Fibroblast of lung (primary cell): ENCODE data around the gene IGF2. TPM values are rescaled to one million over a fixed set of nuclear protein-coding genes. Genes with fewer than 3 reads are reported as not detected.
A peak's percentile ranks its signal among the peaks of the same experiment; 100 is the strongest.

Experiments used
- DNase-seq, 2 donors: peaks; one replicate each; pipeline versions ENCODE4 v3.0.0 to v3.0.0-alpha.2; 2010; ENCODE audit warnings: low read depth in 2 of 2
- H2AFZ ChIP-seq: 2 replicates; pipeline ENCODE4 v1.5.1; 2012; ENCODE audit warnings: low read length, control low read depth, inconsistent platforms
- H3K27ac ChIP-seq: 2 replicates; pipeline ENCODE4 v1.5.1; 2011; ENCODE audit warnings: low read length, control low read depth; ENCODE audit not compliant: insufficient read depth
- H3K27me3 ChIP-seq: 2 replicates; pipeline ENCODE4 v1.5.1; 2011; ENCODE audit warnings: mild to moderate bottlenecking, low read length; ENCODE audit not compliant: control insufficient read depth, insufficient read depth
- H3K36me3 ChIP-seq: 2 replicates; pipeline ENCODE4 v1.5.1; 2011; ENCODE audit warnings: low read length; ENCODE audit not compliant: control insufficient read depth, insufficient read depth
- H3K4me1 ChIP-seq: 2 replicates; pipeline ENCODE4 v1.5.1; 2011; ENCODE audit warnings: low read length; ENCODE audit not compliant: control insufficient read depth, insufficient read depth; ENCODE audit errors: extremely low read depth
- H3K4me2 ChIP-seq: 2 replicates; pipeline ENCODE4 v1.5.1; 2011; ENCODE audit warnings: low read length, control low read depth; ENCODE audit not compliant: insufficient read depth; ENCODE audit errors: extremely low read depth
- H3K4me3 ChIP-seq, 4 experiments: fragments of 200-600 bp in 1 of 4; sonication (generic) in 1 of 4; replicated peaks in 1 of 4; 2 replicates each; pipeline ENCODE4 v1.5.1; 2011 to 2016; ENCODE audit warnings: low read length in 4 of 4, low read depth in 3 of 4, mild to moderate bottlenecking in 3 of 4, control low read depth in 2 of 4, inconsistent platforms in 1 of 4, mixed read lengths in 1 of 4; ENCODE audit not compliant: insufficient read depth in 1 of 4; ENCODE audit errors: control extremely low read depth in 1 of 4
- H3K79me2 ChIP-seq: 2 replicates; pipeline ENCODE4 v1.5.1; 2012; ENCODE audit warnings: mild to moderate bottlenecking, low read length, inconsistent platforms; ENCODE audit not compliant: control insufficient read depth, insufficient read depth
- H3K9ac ChIP-seq: 2 replicates; pipeline ENCODE4 v1.5.1; 2011; ENCODE audit warnings: mild to moderate bottlenecking, low read length, control low read depth; ENCODE audit not compliant: insufficient read depth
- H3K9me3 ChIP-seq: 2 replicates; pipeline ENCODE4 v1.5.1; 2012; ENCODE audit warnings: low read depth, low read length; ENCODE audit not compliant: control insufficient read depth, insufficient read depth
- H4K20me1 ChIP-seq: 2 replicates; pipeline ENCODE4 v1.5.1; 2011; ENCODE audit warnings: low read length; ENCODE audit not compliant: control insufficient read depth, insufficient read depth; ENCODE audit errors: extremely low read depth
- EZH2 ChIP-seq: IDR thresholded peaks from 2 replicates; pipeline ENCODE4 v1.5.1; 2012; ENCODE audit warnings: low read length, control low read depth, mild to moderate bottlenecking; ENCODE audit errors: missing control alignments
- polyA plus RNA-seq, 2 donors: library from polyadenylated mRNA; depleted of rRNA in 1 of 2; stranded (reverse) in 1 of 2; unstranded in 1 of 2; fragments of >200 nt; gene quantifications; 2 replicates each; pipeline ENCODE4 v1.2.1, GENCODE V29; 2011 to 2012; ENCODE audit warnings: missing spikeins in 1 of 2
- total RNA-seq: library from RNA; depleted of rRNA; stranded (reverse); fragments of >200 nt; gene quantifications from 2 replicates; pipeline ENCODE4 v1.2.1, GENCODE V29; 2014
- TF ChIP-seq, protein P1 (sequence below), 2 donors: IDR thresholded peaks in 1 of 2; conservative IDR thresholded peaks in 1 of 2; 1 replicate in 1 of 2; 2 replicates in 1 of 2; pipeline ENCODE4 v1.5.1; 2011 to 2012; ENCODE audit warnings: low read length in 2 of 2, control low read depth in 1 of 2, inconsistent platforms in 1 of 2, low read depth in 1 of 2, mild to moderate bottlenecking in 1 of 2

IGF2 gene
- total and polyA plus RNA-seq, 2 donors (not counting 1 experiment from before 2014, with no cell fraction given): 0.08 to 0.17 TPM

DNA sequence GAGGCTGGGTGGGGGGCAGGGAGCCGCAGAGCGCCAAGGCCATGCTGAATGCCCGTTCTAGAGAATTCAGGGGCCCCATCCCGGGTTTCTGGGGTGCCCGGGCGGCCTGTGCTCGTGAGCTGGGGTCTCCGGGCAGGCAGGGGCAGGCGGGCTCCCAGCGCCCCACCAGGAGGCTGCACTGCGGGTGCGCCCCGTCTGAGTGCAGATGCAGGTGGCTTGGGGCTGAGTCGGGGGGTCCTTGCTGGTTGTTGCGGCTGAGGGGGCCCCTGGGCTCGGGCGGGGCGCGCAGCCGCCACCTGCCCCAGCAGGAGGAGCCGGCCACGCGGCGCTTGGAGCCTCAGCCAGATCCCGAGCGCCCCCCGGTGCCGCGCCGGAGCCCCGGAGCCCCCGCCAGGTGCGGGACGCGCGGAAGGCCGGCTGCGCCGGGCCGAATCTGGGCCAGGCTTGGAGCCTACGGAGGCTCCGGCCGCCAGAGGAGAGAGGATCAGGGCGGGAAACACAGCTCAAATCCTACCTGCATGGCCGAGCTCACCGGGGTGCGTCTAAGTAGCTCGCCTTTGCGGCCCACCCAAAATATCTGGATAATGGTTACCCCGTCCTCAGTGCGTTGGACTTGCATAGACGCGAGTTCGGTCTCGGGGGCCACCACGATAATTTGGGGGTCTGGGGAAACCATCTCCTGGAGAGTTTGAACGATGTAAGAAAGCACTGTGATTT lies 590 bp upstream of the IGF2 start:
- no peak overlapping the region for H3K4me2 ChIP-seq
- H4K20me1 ChIP-seq: peaks cover 1% of the 10 kb centered on the region
- TF ChIP-seq, protein P1, sequence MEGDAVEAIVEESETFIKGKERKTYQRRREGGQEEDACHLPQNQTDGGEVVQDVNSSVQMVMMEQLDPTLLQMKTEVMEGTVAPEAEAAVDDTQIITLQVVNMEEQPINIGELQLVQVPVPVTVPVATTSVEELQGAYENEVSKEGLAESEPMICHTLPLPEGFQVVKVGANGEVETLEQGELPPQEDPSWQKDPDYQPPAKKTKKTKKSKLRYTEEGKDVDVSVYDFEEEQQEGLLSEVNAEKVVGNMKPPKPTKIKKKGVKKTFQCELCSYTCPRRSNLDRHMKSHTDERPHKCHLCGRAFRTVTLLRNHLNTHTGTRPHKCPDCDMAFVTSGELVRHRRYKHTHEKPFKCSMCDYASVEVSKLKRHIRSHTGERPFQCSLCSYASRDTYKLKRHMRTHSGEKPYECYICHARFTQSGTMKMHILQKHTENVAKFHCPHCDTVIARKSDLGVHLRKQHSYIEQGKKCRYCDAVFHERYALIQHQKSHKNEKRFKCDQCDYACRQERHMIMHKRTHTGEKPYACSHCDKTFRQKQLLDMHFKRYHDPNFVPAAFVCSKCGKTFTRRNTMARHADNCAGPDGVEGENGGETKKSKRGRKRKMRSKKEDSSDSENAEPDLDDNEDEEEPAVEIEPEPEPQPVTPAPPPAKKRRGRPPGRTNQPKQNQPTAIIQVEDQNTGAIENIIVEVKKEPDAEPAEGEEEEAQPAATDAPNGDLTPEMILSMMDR (conservative IDR thresholded peaks at IDR 0.05 in 1 of 2, IDR thresholded peaks at IDR 0.05 in 1 of 2; ENCODE audit: low read depth in 1 of 2, low read length in 2 of 2): no peak
- peak; percentile 85 for TF ChIP-seq EZH2
- H3K4me1 ChIP-seq: no peaks in the 10 kb centered on the region
- no peaks in the 10 kb centered on the region for H3K9me3 ChIP-seq
- H3K27me3 ChIP-seq: peaks cover 38% of the 10 kb centered on the region
- DNase-seq: no peak
- H3K79me2 ChIP-seq: no peaks in the 10 kb centered on the region
- no peaks in the 10 kb centered on the region for H3K36me3 ChIP-seq
- H3K27ac ChIP-seq: no peak overlapping the region
- no peak overlapping the region for H3K4me3 ChIP-seq
- H3K9ac ChIP-seq: no peak overlapping the region
- no peak overlapping the region for H2AFZ ChIP-seq

DNA sequence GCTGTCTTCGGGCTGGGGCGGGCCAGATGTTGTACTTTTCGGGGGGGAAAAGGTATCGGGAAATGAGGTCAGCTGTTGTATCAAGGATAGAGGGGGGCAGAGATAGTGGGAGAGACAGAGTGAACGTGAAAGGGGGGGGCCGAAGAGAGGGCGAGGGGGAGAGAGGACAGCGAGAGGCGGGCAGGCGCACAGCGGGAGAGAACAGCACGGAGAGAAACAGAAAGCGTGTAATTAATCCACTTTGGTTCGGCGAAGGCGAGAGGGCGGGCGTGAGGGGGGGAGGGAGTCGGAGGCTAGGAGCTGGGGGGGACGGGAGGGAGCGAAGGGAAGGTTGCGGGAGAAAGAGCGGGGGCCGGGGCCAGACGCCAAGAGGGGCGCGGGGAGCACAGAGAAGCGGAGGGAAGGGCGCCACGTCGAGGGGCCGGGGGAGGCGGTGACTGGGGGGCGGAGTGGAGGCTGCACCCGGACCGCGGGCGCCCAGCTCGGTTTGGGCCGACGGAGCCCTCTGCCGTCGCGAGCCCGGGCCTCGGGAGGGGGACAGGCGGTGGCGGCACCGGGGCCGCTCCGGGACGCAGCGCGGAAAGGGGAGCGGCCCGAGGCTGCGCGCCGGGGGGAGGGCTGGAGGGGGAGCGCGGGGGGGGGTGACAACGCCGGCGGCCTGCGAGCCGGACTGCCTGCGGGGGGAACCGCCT lies 612 bp downstream of the IGF2 start:
- no peak overlapping the region for H3K4me2 ChIP-seq
- H3K9ac ChIP-seq: no peak overlapping the region
- H3K4me1 ChIP-seq: no peaks in the 10 kb centered on the region
- peaks cover 35% of the 10 kb centered on the region for H3K27me3 ChIP-seq
- H4K20me1 ChIP-seq: peaks cover 1% of the 10 kb centered on the region
- no peak overlapping the region for H3K27ac ChIP-seq
- peak in 1 of 2 donors; percentile 21 for DNase-seq
- no peaks in the 10 kb centered on the region for H3K79me2 ChIP-seq
- H3K36me3 ChIP-seq: no peaks in the 10 kb centered on the region
- no peaks in the 10 kb centered on the region for H3K9me3 ChIP-seq
- H3K4me3 ChIP-seq: peak overlapping the region in 1 of 4 experiments; percentile 39
- H2AFZ ChIP-seq: no peak overlapping the region
- TF ChIP-seq EZH2: peak; percentile 76
- TF ChIP-seq, protein P1 (conservative IDR thresholded peaks at IDR 0.05 in 1 of 2, IDR thresholded peaks at IDR 0.05 in 1 of 2; ENCODE audit: low read depth in 1 of 2, low read length in 2 of 2): no peak

GRCh38 chr11:2138068-2138430 lies 1.1 kb downstream of the IGF2 start:
- H3K9me3 ChIP-seq: no peaks in the 10 kb centered on the region
- H3K4me3 ChIP-seq: peak overlapping the region in 1 of 4 experiments; percentile 39
- no peak for DNase-seq
- no peak overlapping the region for H3K4me2 ChIP-seq
- H3K9ac ChIP-seq: no peak overlapping the region
- H3K27me3 ChIP-seq: peaks cover 35% of the 10 kb centered on the region
- H4K20me1 ChIP-seq: peaks cover 1% of the 10 kb centered on the region
- no peak for TF ChIP-seq EZH2
- TF ChIP-seq, protein P1 (conservative IDR thresholded peaks at IDR 0.05 in 1 of 2, IDR thresholded peaks at IDR 0.05 in 1 of 2; ENCODE audit: low read depth in 1 of 2, low read length in 2 of 2): no peak
- H3K36me3 ChIP-seq: no peaks in the 10 kb centered on the region
- H2AFZ ChIP-seq: no peak overlapping the region
- H3K79me2 ChIP-seq: no peaks in the 10 kb centered on the region
- no peaks in the 10 kb centered on the region for H3K4me1 ChIP-seq
- no peak overlapping the region for H3K27ac ChIP-seq
